GM18505 (cell line): ENCODE measurements around the gene VPS25.
A peak's percentile ranks its signal among the peaks of the same experiment; 100 is the strongest.

ENCODE experiments used
- ATAC-seq: cut with Tn5 transposase; IDR thresholded peaks from one replicate; pipeline ENCODE4 v1.9.1; 2021; ENCODE audit not compliant: unreplicated experiment
- POLR2A ChIP-seq: IDR thresholded peaks from 4 replicates; pipeline ENCODE4 v1.6.1; 2011; ENCODE audit warnings: borderline replicate concordance; ENCODE audit not compliant: insufficient read depth, insufficient read length; ENCODE audit errors: extremely low read depth

VPS25 gene

GRCh38 chr17:42792545-42792944 is 19.3 kb downstream of the VPS25 start:
- TF ChIP-seq POLR2A: no peak
- no peak for ATAC-seq

GRCh38 chr17:42795061-42795460 is 21.8 kb downstream of the VPS25 start:
- no peak for TF ChIP-seq POLR2A

GRCh38 chr17:42795465-42795864 is 22.2 kb downstream of the VPS25 start:
- no peak for ATAC-seq
- no peak for TF ChIP-seq POLR2A

More at GRCh38 chr17:42795061-42795460, 21.8 kb downstream of the VPS25 start:
- ATAC-seq: no peak

GRCh38 chr17:42796066-42796758 is 23.0 kb downstream of the VPS25 start:
- no peak for TF ChIP-seq POLR2A
- no peak for ATAC-seq

GRCh38 chr17:42797067-42798007 is 24.1 kb downstream of the VPS25 start:
- TF ChIP-seq POLR2A: no peak
- ATAC-seq: no peak

- no peak for ATAC-seq
- no peak for TF ChIP-seq POLR2A
Measured at GRCh38 chr17:42798011-42798382, 24.7 kb downstream of the VPS25 start.

GRCh38 chr17:42798383-42799380 is 25.4 kb downstream of the VPS25 start, which contains the start of the genes CNTD1 and COA3:
Gene CNTD1 (plus strand): TSS chr17:42798861. CDS start chr17:42799068, 207 bp downstream.
Gene COA3 (minus strand): TSS chr17:42798704. CDS start chr17:42798681, 23 bp downstream.
- TF ChIP-seq POLR2A: peak; percentile 72
- no peak for ATAC-seq

- no peak for ATAC-seq
- no peak for TF ChIP-seq POLR2A
Measured at GRCh38 chr17:42803074-42803883, 30.0 kb downstream of the VPS25 start.

- ATAC-seq: no peak
Measured at GRCh38 chr17:42804918-42805367, 31.7 kb downstream of the VPS25 start.

GRCh38 chr17:42806249-42806648 is 33.0 kb downstream of the VPS25 start:
- TF ChIP-seq POLR2A: no peak
- no peak for ATAC-seq

More at GRCh38 chr17:42804918-42805367, 31.7 kb downstream of the VPS25 start:
- no peak for TF ChIP-seq POLR2A

- TF ChIP-seq POLR2A: no peak
- no peak for ATAC-seq
Measured at GRCh38 chr17:42809250-42809649, 36.0 kb downstream of the VPS25 start.
